Measurements from ENCODE around the gene DOLPP1.

The DOLPP1 gene

DNA sequence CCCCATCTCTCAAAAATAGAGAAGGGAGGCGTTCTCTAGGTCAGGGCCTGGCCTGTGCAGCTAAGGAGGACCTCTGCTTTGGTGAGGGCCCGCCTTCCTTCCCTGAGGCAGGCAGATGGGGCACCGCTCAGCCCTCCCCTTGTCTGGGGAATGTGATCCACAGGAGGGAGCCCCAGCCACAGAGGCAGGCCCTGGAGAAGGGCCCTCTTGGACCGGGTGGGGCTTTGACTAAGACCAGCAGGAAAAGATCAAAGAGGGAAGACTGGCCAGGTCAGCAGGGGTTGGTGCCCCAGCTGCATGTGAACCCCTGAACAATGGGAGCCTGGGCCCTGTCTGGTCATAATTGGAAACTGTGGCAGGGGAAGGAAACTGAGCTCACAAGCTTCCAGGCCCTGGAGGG, 52.2 kb downstream of the DOLPP1 start:
- CTCF ChIA-PET, result interaction anchor here (0.6 to 23.6 kb wide), 8 partner anchors 10 to 649 kb away, joined by 3 to 507 read pairs (median 26); partner anchors contain the start of genes C9orf50 and NTMT1
- Histone ChIP-seq H3K9me3 (ENCODE audit: control insufficient read depth, insufficient read depth, low read depth, low read length) (no peaks in the 10 kb centered on the region), H3K27ac (ENCODE audit: extremely low read depth, low read depth, low read length) (no peak overlapping the region), H3K4me1 (ENCODE audit: control insufficient read depth, insufficient read depth, low read length) (no peaks in the 10 kb centered on the region), H3K36me3 (ENCODE audit: control insufficient read depth in 2 of 2, insufficient read depth in 1 of 2, low read length in 2 of 2) (peaks cover 0 to 79% of the 10 kb centered on the region in 2 experiments), H3K4me3 (ENCODE audit: low read depth, low read length) (no peak overlapping the region)
- TF ChIP-seq ZNF623 (tag by site-specific recombination; IDR thresholded peaks at IDR 0.05) (no peak), ZNF776 (tag by site-specific recombination; IDR thresholded peaks at IDR 0.05; ENCODE audit: borderline replicate concordance) (no peak), ZIC2 (tag by site-specific recombination; IDR thresholded peaks at IDR 0.05) (0 out of 2 replicates have a peak, but pooled peaks have one; percentile 5)
- POLR2A ChIA-PET, result interaction anchor here (0.9 kb wide), 1 partner anchor 45 kb away, joined by 3 read pairs; the partner anchor contains the start of gene IER5L

GRCh38 chr9:129135476-129135875, 54.6 kb downstream of the DOLPP1 start:
- Histone ChIP-seq H3K9me3 (ENCODE audit: control insufficient read depth, insufficient read depth, low read depth, low read length) (no peaks in the 10 kb centered on the region), H3K36me3 (ENCODE audit: control insufficient read depth in 2 of 2, insufficient read depth in 1 of 2, low read length in 2 of 2) (peaks cover 0 to 73% of the 10 kb centered on the region in 2 experiments), H3K4me3 (ENCODE audit: low read depth, low read length) (no peak overlapping the region), H3K27ac (ENCODE audit: extremely low read depth, low read depth, low read length) (no peak overlapping the region), H3K4me1 (ENCODE audit: control insufficient read depth, insufficient read depth, low read length) (peaks cover 10% of the 10 kb centered on the region)
- CTCF ChIA-PET, result interaction anchor here (0.5 to 23.6 kb wide), 5 partner anchors 61 to 591 kb away, joined by 3 to 507 read pairs (median 3); partner anchors contain the start of genes C9orf50 and NTMT1
- POLR2A ChIA-PET, result interaction anchor here (0.8 kb wide), 1 partner anchor 490 kb away, joined by 3 read pairs; the partner anchor contains the start of gene NTMT1
- TF ChIP-seq ZNF133 (tag by site-specific recombination; IDR thresholded peaks at IDR 0.05) (no peak), ZNF704 (tag by site-specific recombination; IDR thresholded peaks at IDR 0.05) (no peak), ZSCAN16 (tag by site-specific recombination; IDR thresholded peaks at IDR 0.05) (no peak), ZNF416 (tag by site-specific recombination; IDR thresholded peaks at IDR 0.05) (no peak), HOXC10 (CRISPR knock-in tag; IDR thresholded peaks at IDR 0.05) (no peak), ZNF221 (tag by site-specific recombination; IDR thresholded peaks at IDR 0.05; ENCODE audit: borderline replicate concordance) (no peak), ZSCAN4 (tag by site-specific recombination; IDR thresholded peaks at IDR 0.05) (no peak), ZNF366 (tag by site-specific recombination; conservative IDR thresholded peaks at IDR 0.05) (no peak), ZNF654 (tag by site-specific recombination; IDR thresholded peaks at IDR 0.05; ENCODE audit: low read depth) (no peak), ZNF16 (tag by site-specific recombination; IDR thresholded peaks at IDR 0.05; ENCODE audit: low read depth) (no peak), ZNF624 (tag by site-specific recombination; IDR thresholded peaks at IDR 0.05) (no peak), ZNF514 (tag by site-specific recombination; IDR thresholded peaks at IDR 0.05) (no peak), ZNF544 (tag by site-specific recombination; IDR thresholded peaks at IDR 0.05) (no peak), EGR2 (tag by site-specific recombination; IDR thresholded peaks at IDR 0.05; ENCODE audit: low read depth) (no peak), ZBTB17 (tag by site-specific recombination; IDR thresholded peaks at IDR 0.05) (no peak), ZNF423 (tag by site-specific recombination; IDR thresholded peaks at IDR 0.05) (no peak), ZFP41 (tag by site-specific recombination; IDR thresholded peaks at IDR 0.05; ENCODE audit: borderline replicate concordance) (no peak), ZBTB1 (tag by site-specific recombination; IDR thresholded peaks at IDR 0.05) (no peak)
- TF ChIP-seq, protein P1, sequence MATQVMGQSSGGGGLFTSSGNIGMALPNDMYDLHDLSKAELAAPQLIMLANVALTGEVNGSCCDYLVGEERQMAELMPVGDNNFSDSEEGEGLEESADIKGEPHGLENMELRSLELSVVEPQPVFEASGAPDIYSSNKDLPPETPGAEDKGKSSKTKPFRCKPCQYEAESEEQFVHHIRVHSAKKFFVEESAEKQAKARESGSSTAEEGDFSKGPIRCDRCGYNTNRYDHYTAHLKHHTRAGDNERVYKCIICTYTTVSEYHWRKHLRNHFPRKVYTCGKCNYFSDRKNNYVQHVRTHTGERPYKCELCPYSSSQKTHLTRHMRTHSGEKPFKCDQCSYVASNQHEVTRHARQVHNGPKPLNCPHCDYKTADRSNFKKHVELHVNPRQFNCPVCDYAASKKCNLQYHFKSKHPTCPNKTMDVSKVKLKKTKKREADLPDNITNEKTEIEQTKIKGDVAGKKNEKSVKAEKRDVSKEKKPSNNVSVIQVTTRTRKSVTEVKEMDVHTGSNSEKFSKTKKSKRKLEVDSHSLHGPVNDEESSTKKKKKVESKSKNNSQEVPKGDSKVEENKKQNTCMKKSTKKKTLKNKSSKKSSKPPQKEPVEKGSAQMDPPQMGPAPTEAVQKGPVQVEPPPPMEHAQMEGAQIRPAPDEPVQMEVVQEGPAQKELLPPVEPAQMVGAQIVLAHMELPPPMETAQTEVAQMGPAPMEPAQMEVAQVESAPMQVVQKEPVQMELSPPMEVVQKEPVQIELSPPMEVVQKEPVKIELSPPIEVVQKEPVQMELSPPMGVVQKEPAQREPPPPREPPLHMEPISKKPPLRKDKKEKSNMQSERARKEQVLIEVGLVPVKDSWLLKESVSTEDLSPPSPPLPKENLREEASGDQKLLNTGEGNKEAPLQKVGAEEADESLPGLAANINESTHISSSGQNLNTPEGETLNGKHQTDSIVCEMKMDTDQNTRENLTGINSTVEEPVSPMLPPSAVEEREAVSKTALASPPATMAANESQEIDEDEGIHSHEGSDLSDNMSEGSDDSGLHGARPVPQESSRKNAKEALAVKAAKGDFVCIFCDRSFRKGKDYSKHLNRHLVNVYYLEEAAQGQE (tag by site-specific recombination; IDR thresholded peaks at IDR 0.05), result no peak

Data from HEK293 (cell line).